HepG2 (cell line): ENCODE measurements around the gene CLPSL2. TPM values are rescaled to one million over a fixed set of nuclear protein-coding genes. Genes with fewer than 3 reads are reported as not detected.

ENCODE experiments used
- ATAC-seq: fragments of 200-7000 bp; cut with Tn5 transposase; 3 replicates; pipeline ENCODE4 v1.9.1; 2020; ENCODE audit warnings: mild to moderate bottlenecking, moderate library complexity
- BruUV-seq: library from RNA; stranded (reverse); fragments of 400-500 nt; replicated peaks from 2 replicates; lab custom pipeline; 2021; lab: Mats Ljungman, UMichigan
- CTCF ChIA-PET: fragments of 300-600 bp; formaldehyde crosslinking; extraction: SDS; loops from one replicate; lab custom pipeline; 2021; ENCODE audit warnings: low total read pairs, inconsistent platforms, low intra/inter-chr PET ratio; lab: Yijun Ruan, JAX
- POLR2A ChIA-PET: fragments of 350-600 bp; sonication (Branson Sonifier 250); formaldehyde crosslinking; loops from one replicate; lab custom pipeline; 2020; ENCODE audit warnings: antibody characterized with exemption, inconsistent platforms; lab: Yijun Ruan, JAX
- DNase-seq: peaks from one replicate; pipeline ENCODE4 v3.0.0-alpha.2; 2015; ENCODE audit warnings: low spot score
- FAIRE-seq: peaks from 3 replicates; lab custom pipeline; 2011; peaks lifted over from hg19 to GRCh38; lab: Jason Lieb, UNC
- H2AFZ ChIP-seq: one replicate; pipeline ENCODE4 v1.6.1; 2011; ENCODE audit warnings: low read length, inconsistent platforms
- H3K27ac ChIP-seq: fragments of 300-600 bp; 3 replicates; pipeline ENCODE4 v1.8.0; 2011; ENCODE audit warnings: mixed run types, mild to moderate bottlenecking, mixed read lengths, low read length, inconsistent platforms; ENCODE audit not compliant: insufficient read depth; ENCODE audit errors: extremely low read length
- H3K27me3 ChIP-seq, 2 experiments: fragments of 200-600 bp in 1 of 2; 2 replicates in 1 of 2; 3 replicates in 1 of 2; pipeline versions ENCODE4 v1.6.0 to v1.8.0; 2011; ENCODE audit warnings: low read length in 2 of 2, mild to moderate bottlenecking in 2 of 2, moderate library complexity in 2 of 2, inconsistent platforms in 1 of 2; ENCODE audit not compliant: insufficient read depth in 2 of 2, control insufficient read depth in 1 of 2
- H3K36me3 ChIP-seq, 2 experiments: fragments of 200-600 bp in 1 of 2; replicated peaks in 1 of 2; 2 replicates in 1 of 2; 3 replicates in 1 of 2; pipeline versions ENCODE4 v1.5.1 to v1.8.0; 2011; ENCODE audit warnings: low read length in 2 of 2, inconsistent platforms in 1 of 2; ENCODE audit not compliant: insufficient read depth in 2 of 2, control insufficient read depth in 1 of 2
- H3K4me1 ChIP-seq: 2 replicates; pipeline ENCODE4 v1.5.1; 2012; ENCODE audit warnings: low read length, inconsistent platforms; ENCODE audit not compliant: insufficient read depth
- H3K4me2 ChIP-seq: 2 replicates; pipeline ENCODE4 v1.6.0; 2011; ENCODE audit warnings: low read depth, low read length, inconsistent platforms
- H3K4me3 ChIP-seq, 3 experiments: fragments of 200-600 bp in 1 of 3; sonication (generic), shearing (Covaris generic) in 1 of 3; replicated peaks in 1 of 3; 2 replicates each; pipeline ENCODE4 v1.5.1; 2011 to 2016; ENCODE audit warnings: low read length in 3 of 3, inconsistent platforms in 2 of 3, low read depth in 2 of 3, mild to moderate bottlenecking in 2 of 3, control low read depth in 1 of 3, mixed read lengths in 1 of 3; ENCODE audit not compliant: insufficient read depth in 1 of 3
- H3K79me2 ChIP-seq: one replicate; pipeline ENCODE4 v1.6.1; 2011; ENCODE audit warnings: low read length, inconsistent platforms; ENCODE audit not compliant: insufficient read depth
- H3K9ac ChIP-seq: 2 replicates; pipeline ENCODE4 v1.6.0; 2011; ENCODE audit warnings: mild to moderate bottlenecking, low read depth, low read length, inconsistent platforms; ENCODE audit not compliant: insufficient read depth
- H3K9me3 ChIP-seq: 2 replicates; pipeline ENCODE4 v1.5.1; 2012; ENCODE audit warnings: mild to moderate bottlenecking, low read length
- H4K20me1 ChIP-seq: 2 replicates; pipeline ENCODE4 v1.6.0; 2011; ENCODE audit warnings: inconsistent platforms, mild to moderate bottlenecking, low read length, moderate library complexity; ENCODE audit not compliant: insufficient read depth
- NFAT5 ChIP-seq: sonication (generic); formaldehyde crosslinking; IDR thresholded peaks from 2 replicates; pipeline ENCODE4 v1.4.0; 2020; ENCODE audit warnings: missing genetic modification reagents
- PHB2 ChIP-seq: fragments of 450-650 bp; IDR thresholded peaks from 2 replicates; pipeline ENCODE4 v1.6.1; 2018; ENCODE audit not compliant: partially characterized antibody
- PPARG ChIP-seq: conservative IDR thresholded peaks from 2 replicates; pipeline ENCODE4 v1.6.1; 2016; ENCODE audit warnings: missing biosample characterization, missing genetic modification reagents
- TRIM22 ChIP-seq: fragments of 450-650 bp; IDR thresholded peaks from 2 replicates; pipeline ENCODE4 v1.6.1; 2017
- XRCC5 ChIP-seq: fragments of 200-400 bp; formaldehyde crosslinking; optimal IDR thresholded peaks from 2 replicates; pipeline ENCODE3; 2017; ENCODE audit warnings: mild to moderate bottlenecking, low read length
- ZNF607 ChIP-seq: sonication (generic); formaldehyde crosslinking; IDR thresholded peaks from 2 replicates; pipeline ENCODE4 v1.5.1; 2020; ENCODE audit warnings: missing genetic modification reagents, mild to moderate bottlenecking, borderline replicate concordance
- WGBS: methylation state at CpG from one replicate; pipeline ENCODE4 v1.1.6; 2017; ENCODE audit warnings: low lambda C conversion rate; 5-methylcytosine and 5-hydroxymethylcytosine counted together
- in situ Hi-C: cut with HindIII; loops from 2 replicates; pipeline ENCODE4 v1.10.0; 2017; ENCODE audit warnings: low pct_unique_long_range_greater_than_20kb; ENCODE audit not compliant: extremely low pct_ligation_motif_present
- intact Hi-C: fragments of 100-400 bp; cut with micrococcal nuclease; formaldehyde crosslinking; loops from one replicate; pipeline ENCODE4 v1.10.0; 2022; ENCODE audit not compliant: unreplicated experiment
- polyA plus RNA-seq, 8 experiments: library from polyadenylated mRNA; depleted of rRNA in 3 of 8; stranded (reverse) in 7 of 8; unstranded in 1 of 8; fragments of >200 nt; fragmentation: Illumina TruSeq in 4 of 8; extraction: Trizol in 4 of 8; gene quantifications; 2 replicates each; pipeline versions ENCODE4 v1.2.1 to v1.2.3, GENCODE V29; 2011 to 2016; ENCODE audit warnings: low read depth in 4 of 8, missing spikeins in 1 of 8, mixed read lengths in 1 of 8; ENCODE audit not compliant: insufficient read depth in 1 of 8
- total RNA-seq, 5 experiments: library from RNA; depleted of rRNA; stranded (reverse); fragments of >200 nt; fragmentation: Illumina TruSeq; extraction: Trizol; gene quantifications; 2 replicates each; pipeline ENCODE4 v1.2.3, GENCODE V29; 2016; ENCODE audit warnings: low read depth in 1 of 5

The CLPSL2 gene
- total and polyA plus RNA-seq, 2 of the 13 experiments (the other 11 are each of a cell fraction or from before 2014, with no cell fraction given): not detected

DNA sequence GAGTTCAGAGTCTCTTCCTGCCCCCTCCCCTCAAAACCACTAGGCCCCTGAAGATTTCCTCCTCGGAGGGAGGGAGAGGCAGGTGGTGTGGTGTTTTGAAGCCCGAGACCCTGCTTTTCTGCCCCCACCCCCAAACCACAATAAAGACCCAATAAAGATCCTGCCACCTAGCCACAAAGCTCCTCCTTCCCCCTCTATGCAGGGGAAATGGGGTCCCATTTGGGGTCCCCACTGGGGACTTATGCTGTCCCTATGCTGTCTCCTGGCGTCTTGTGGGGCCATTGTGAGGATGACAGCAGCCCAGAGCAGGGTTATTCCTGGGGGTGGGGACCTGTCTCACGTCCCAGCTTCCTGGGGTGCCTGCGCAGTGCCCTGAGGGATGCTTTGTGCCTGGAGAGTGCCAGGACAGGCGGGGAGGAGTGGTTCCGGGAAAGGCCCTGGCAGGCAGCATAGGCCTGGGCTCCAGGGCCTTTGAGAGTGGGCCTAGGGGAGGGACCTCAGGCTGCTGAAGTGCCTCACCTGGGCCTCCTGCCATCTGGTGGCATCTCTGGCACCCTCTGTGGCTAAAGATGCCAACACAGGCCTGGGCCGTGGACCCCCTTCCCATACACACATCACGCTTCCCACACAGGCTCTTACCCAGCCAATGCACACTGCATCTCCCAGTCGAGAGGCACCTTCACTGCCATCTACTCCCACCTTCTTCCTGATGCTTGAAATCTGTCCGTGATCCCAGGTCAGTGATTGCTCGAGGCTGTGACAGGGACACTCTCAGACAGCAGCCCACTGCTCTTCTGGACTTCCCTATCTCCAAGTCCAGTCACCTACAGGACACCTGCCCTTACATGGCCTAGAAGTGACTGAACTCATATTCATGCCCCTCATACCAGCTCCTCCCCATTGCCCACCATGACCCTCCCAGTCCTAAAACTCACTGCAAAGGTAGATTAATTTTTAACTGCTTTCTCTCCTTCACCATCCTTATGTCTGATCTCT lies 47.4 kb upstream of the CLPSL2 start (continued):
- 0 out of 2 replicates have a peak, but pooled peaks have one; percentile 35 for TF ChIP-seq NFAT5 (CRISPR knock-in tag)
- TF ChIP-seq XRCC5: no peak

GRCh38 chr6:35729722-35730121 lies 46.7 kb upstream of the CLPSL2 start:
- CTCF ChIA-PET: no interaction called here

More at GRCh38 chr6:35729722-35730121, 46.7 kb upstream of the CLPSL2 start:
- intact Hi-C loops: loop anchor here (10.0 kb wide), 1 partner anchor 435 kb away; the partner anchor contains the start of gene DEF6
- POLR2A ChIA-PET: no interaction called here
- Histone ChIP-seq H3K9me3 (no peaks in the 10 kb centered on the region), H3K79me2 (no peaks in the 10 kb centered on the region), H3K27ac (no peak overlapping the region), H3K27me3 (no peaks in the 10 kb centered on the region; a peak in 1 of 5 replicates), H3K9ac (no peak overlapping the region), H3K4me1 (peaks cover 78% of the 10 kb centered on the region), H3K4me2 (peak overlapping the region; percentile 100), H3K36me3 (no peaks in the 10 kb centered on the region)
- in situ Hi-C loops: loop anchor here (5.0 to 10.0 kb wide), 2 partner anchors 42 to 415 kb away; partner anchors contain the start of gene FKBP5
- 2% methylated on average over 2 of the region's 2 CpGs for WGBS
- ATAC-seq: no peak
- DNase-seq: no peak
- no peak for TF ChIP-seq ZNF607
- TF ChIP-seq PPARG: peak; percentile 27; the same call in 1 of the 2 replicates
- TF ChIP-seq TRIM22: no peak
- no peak for TF ChIP-seq PHB2
- TF ChIP-seq, all 625 proteins: peak for 1
- BruUV-seq: no TSS peak
- no peak for FAIRE-seq
- Histone ChIP-seq H2AFZ (no peak overlapping the region), H4K20me1 (no peaks in the 10 kb centered on the region), H3K4me3 (peak overlapping the region in 2 of 3 experiments; percentile 5 to 88; a peak in 2 of 6 replicates)
